IMR-90 (cell line): ENCODE data around the gene DACT2.

Source experiments
- BHLHE40 ChIP-seq: fragments of 150-350 bp; IDR thresholded peaks from 2 replicates; pipeline ENCODE4 v1.6.1; 2016; ENCODE audit warnings: mild to moderate bottlenecking, low read depth, low read length
- CEBPB ChIP-seq: IDR thresholded peaks from 2 replicates; pipeline ENCODE4 v1.6.1; 2012; ENCODE audit warnings: low read depth, low read length, improper control_type of control experiment
- CHD1 ChIP-seq: IDR thresholded peaks from 2 replicates; pipeline ENCODE4 v1.6.1; 2012; ENCODE audit warnings: low read depth, low read length, improper control_type of control experiment
- CTCF ChIP-seq: conservative IDR thresholded peaks from 2 replicates; pipeline ENCODE4 v1.5.1; 2012; ENCODE audit warnings: mild to moderate bottlenecking, low read depth, low read length, improper control_type of control experiment
- FOS ChIP-seq: fragments of 150-350 bp; IDR thresholded peaks from 2 replicates; pipeline ENCODE4 v1.6.1; 2016; ENCODE audit warnings: low read depth, low read length
- MAFK ChIP-seq: IDR thresholded peaks from 2 replicates; pipeline ENCODE4 v1.6.1; 2012; ENCODE audit warnings: low read depth, low read length, improper control_type of control experiment
- POLR2A ChIP-seq: IDR thresholded peaks from 2 replicates; pipeline ENCODE4 v1.6.1; 2012; ENCODE audit warnings: mild to moderate bottlenecking, low read depth, low read length
- RAD21 ChIP-seq: IDR thresholded peaks from 2 replicates; pipeline ENCODE4 v1.6.1; 2012; ENCODE audit warnings: low read length, improper control_type of control experiment
- RFX5 ChIP-seq: IDR thresholded peaks from 2 replicates; pipeline ENCODE4 v1.8.0; 2012; ENCODE audit warnings: low read depth, mild to moderate bottlenecking, low read length, moderate library complexity
- SMC3 ChIP-seq: fragments of 150-350 bp; IDR thresholded peaks from 2 replicates; pipeline ENCODE4 v1.6.1; 2016; ENCODE audit warnings: low read depth, mild to moderate bottlenecking, antibody characterized with exemption, low read length, moderate library complexity
- USF2 ChIP-seq: fragments of 150-350 bp; IDR thresholded peaks from 2 replicates; pipeline ENCODE4 v1.6.1; 2017; ENCODE audit warnings: mild to moderate bottlenecking, antibody characterized with exemption, low read length, low read depth

- TF ChIP-seq CTCF (no peak), POLR2A (no peak), BHLHE40 (no peak), USF2 (no peak), RAD21 (no peak), SMC3 (no peak), FOS (no peak), CEBPB (no peak), RFX5 (no peak), CHD1 (no peak), MAFK (no peak)
Observed at GRCh38 chr6:168368066-168368820, 48.7 kb upstream of the DACT2 start.
